Stimulated activated CD4-positive, alpha-beta T cell treated with anti-CD3 and anti-CD28 coated beads, Interleukin-1b, Interleukin-23, amount 100 ng/mL, for 4 hours (primary cell): ENCODE results near the gene DHDH.

ENCODE experiments used
- DNase-seq, 2 donors: peaks; one replicate each; pipeline ENCODE4 v3.0.0-alpha.2; 2020; ENCODE audit warnings: low read depth in 2 of 2

Gene DHDH

GRCh38 chr19:48950159-48950558, 16.7 kb downstream of the DHDH start:
- DNase-seq, result no peak

GRCh38 chr19:48950830-48951519, 17.5 kb downstream of the DHDH start:
- no peak for DNase-seq

GRCh38 chr19:48953141-48953540, 19.6 kb downstream of the DHDH start:
- DNase-seq, result no peak

GRCh38 chr19:48953990-48954594, 20.6 kb downstream of the DHDH start:
- no peak for DNase-seq

- DNase-seq, result peak; percentile 80 to 95
These were observed 21.3 kb downstream of the DHDH start, which contains the start of gene BAX for GRCh38 chr19:48954595-48955307. TSS of gene BAX (plus strand) at chr19:48954875. CDS start at chr19:48954929, 54 bp downstream.

GRCh38 chr19:48955308-48955958, 21.9 kb downstream of the DHDH start:
- no peak for DNase-seq

GRCh38 chr19:48958006-48958405, 24.5 kb downstream of the DHDH start:
- DNase-seq, result no peak

- no peak for DNase-seq
These were observed 26.1 kb downstream of the DHDH start for GRCh38 chr19:48959341-48960239.

- DNase-seq, result no peak
These were observed 27.7 kb downstream of the DHDH start for GRCh38 chr19:48961051-48961649.

- DNase-seq, result no peak
These were observed 28.2 kb downstream of the DHDH start for GRCh38 chr19:48961673-48962028.

- no peak for DNase-seq
These were observed 28.7 kb downstream of the DHDH start for GRCh38 chr19:48962029-48962848.

- DNase-seq, result no peak
These were observed 29.3 kb downstream of the DHDH start for GRCh38 chr19:48962849-48963165.

GRCh38 chr19:48963371-48964204, 30.1 kb downstream of the DHDH start:
- DNase-seq, result peak; percentile 42 to 67

- DNase-seq, result no peak
These were observed 30.9 kb downstream of the DHDH start for GRCh38 chr19:48964205-48965039.

GRCh38 chr19:48965040-48965805, 31.7 kb downstream of the DHDH start, which contains the start of gene FTL:
TSS of gene FTL (plus strand) at chr19:48965309. CDS start at chr19:48965508, 199 bp downstream.
- DNase-seq, result peak; percentile 69 to 86

GRCh38 chr19:48965806-48966540, 32.5 kb downstream of the DHDH start:
- DNase-seq, result peak; percentile 80 to 83
